ENCODE data around the gene SH3PXD2B. TPM values are rescaled to one million over a fixed set of nuclear protein-coding genes. Genes with fewer than 3 reads are reported as not detected.

The SH3PXD2B gene
- total RNA-seq: 0.16 and 0.19 TPM in 2 replicates

GRCh38 chr5:172454358-172455086, at the start of gene SH3PXD2B:
Gene SH3PXD2B, minus strand, starts transcription at chr5:172454525. Its CDS starts 173 bp downstream, at chr5:172454352.
- H3K9me3 Mint-ChIP-seq: no peaks in the 10 kb centered on the region
- H3K27me3 Mint-ChIP-seq: peaks cover 60% of the 10 kb centered on the region
- no peak within 1 kb of the TSS for H3K27ac Mint-ChIP-seq
- no peaks in the 10 kb centered on the region for H3K36me3 Mint-ChIP-seq (ENCODE audit: low read depth)
- H3K4me3 Mint-ChIP-seq: peak within 1 kb of the TSS; percentile 76
- peaks cover 4% of the 10 kb centered on the region for H3K4me1 Mint-ChIP-seq
- intact Hi-C loops (cut with micrococcal nuclease): loop anchor here (2.0 kb wide), 1 partner anchor 242 kb away; no protein-coding TSS in a partner anchor
- peak; percentile 81 for DNase-seq

GRCh38 chr5:172502969-172503368, 48.6 kb upstream of the SH3PXD2B start:
- Mint-ChIP-seq H3K27me3 (peaks cover 3% of the 10 kb centered on the region), H3K36me3 (ENCODE audit: low read depth) (no peaks in the 10 kb centered on the region), H3K9me3 (no peaks in the 10 kb centered on the region), H3K4me1 (no peaks in the 10 kb centered on the region), H3K4me3 (no peak overlapping the region), H3K27ac (no peak overlapping the region)
- intact Hi-C loops (cut with micrococcal nuclease): no loop called here
- no peak for DNase-seq

- DNase-seq: no peak
- no peaks in the 10 kb centered on the region for H3K9me3 Mint-ChIP-seq
- H3K4me1 Mint-ChIP-seq: no peaks in the 10 kb centered on the region
- H3K4me3 Mint-ChIP-seq: no peak overlapping the region
- no peak overlapping the region for H3K27ac Mint-ChIP-seq
- H3K36me3 Mint-ChIP-seq (ENCODE audit: low read depth): no peaks in the 10 kb centered on the region
- H3K27me3 Mint-ChIP-seq: peaks cover 3% of the 10 kb centered on the region
- intact Hi-C loops (cut with micrococcal nuclease): no loop called here
Observed at GRCh38 chr5:172502410-172502809, 48.1 kb upstream of the SH3PXD2B start.

GRCh38 chr5:172501708-172502320, 47.5 kb upstream of the SH3PXD2B start:
- Mint-ChIP-seq H3K9me3 (no peaks in the 10 kb centered on the region), H3K27ac (no peak overlapping the region), H3K36me3 (ENCODE audit: low read depth) (no peaks in the 10 kb centered on the region), H3K4me1 (no peaks in the 10 kb centered on the region), H3K4me3 (no peak overlapping the region), H3K27me3 (peaks cover 2% of the 10 kb centered on the region)
- no peak for DNase-seq
- intact Hi-C loops (cut with micrococcal nuclease): no loop called here

GRCh38 chr5:172499287-172499686, 45.0 kb upstream of the SH3PXD2B start:
- Mint-ChIP-seq H3K27ac (no peak overlapping the region), H3K4me1 (no peaks in the 10 kb centered on the region), H3K9me3 (no peaks in the 10 kb centered on the region), H3K36me3 (ENCODE audit: low read depth) (no peaks in the 10 kb centered on the region), H3K4me3 (no peak overlapping the region), H3K27me3 (peaks cover 11% of the 10 kb centered on the region)
- intact Hi-C loops (cut with micrococcal nuclease): no loop called here
- no peak for DNase-seq

GRCh38 chr5:172498431-172499129, 44.3 kb upstream of the SH3PXD2B start:
- intact Hi-C loops (cut with micrococcal nuclease): no loop called here
- H3K27me3 Mint-ChIP-seq: peaks cover 11% of the 10 kb centered on the region

GRCh38 chr5:172497591-172498255, 43.4 kb upstream of the SH3PXD2B start:
- H3K4me3 Mint-ChIP-seq: no peak overlapping the region
- DNase-seq: no peak
- intact Hi-C loops (cut with micrococcal nuclease): no loop called here
- peaks cover 11% of the 10 kb centered on the region for H3K27me3 Mint-ChIP-seq
- no peaks in the 10 kb centered on the region for H3K36me3 Mint-ChIP-seq (ENCODE audit: low read depth)
- H3K9me3 Mint-ChIP-seq: no peaks in the 10 kb centered on the region
- H3K27ac Mint-ChIP-seq: no peak overlapping the region
- H3K4me1 Mint-ChIP-seq: no peaks in the 10 kb centered on the region

More at GRCh38 chr5:172498431-172499129, 44.3 kb upstream of the SH3PXD2B start:
- no peak for DNase-seq
- Mint-ChIP-seq H3K4me3 (no peak overlapping the region), H3K27ac (no peak overlapping the region), H3K36me3 (ENCODE audit: low read depth) (no peaks in the 10 kb centered on the region), H3K4me1 (no peaks in the 10 kb centered on the region), H3K9me3 (no peaks in the 10 kb centered on the region)

GRCh38 chr5:172496671-172497371, 42.5 kb upstream of the SH3PXD2B start:
- intact Hi-C loops (cut with micrococcal nuclease): no loop called here
- no peak for DNase-seq

GRCh38 chr5:172494630-172495505, 40.5 kb upstream of the SH3PXD2B start:
- intact Hi-C loops (cut with micrococcal nuclease): no loop called here
- Mint-ChIP-seq H3K27ac (no peak overlapping the region), H3K36me3 (ENCODE audit: low read depth) (no peaks in the 10 kb centered on the region), H3K27me3 (peaks cover 11% of the 10 kb centered on the region), H3K4me1 (no peaks in the 10 kb centered on the region), H3K9me3 (no peaks in the 10 kb centered on the region), H3K4me3 (no peak overlapping the region)
- DNase-seq: no peak

More at GRCh38 chr5:172496671-172497371, 42.5 kb upstream of the SH3PXD2B start:
- H3K27ac Mint-ChIP-seq: no peak overlapping the region
- H3K4me3 Mint-ChIP-seq: no peak overlapping the region
- H3K27me3 Mint-ChIP-seq: peaks cover 11% of the 10 kb centered on the region
- no peaks in the 10 kb centered on the region for H3K9me3 Mint-ChIP-seq
- no peaks in the 10 kb centered on the region for H3K4me1 Mint-ChIP-seq
- no peaks in the 10 kb centered on the region for H3K36me3 Mint-ChIP-seq (ENCODE audit: low read depth)

- no peaks in the 10 kb centered on the region for H3K36me3 Mint-ChIP-seq (ENCODE audit: low read depth)
- H3K4me3 Mint-ChIP-seq: no peak overlapping the region
- H3K9me3 Mint-ChIP-seq: no peaks in the 10 kb centered on the region
- H3K27ac Mint-ChIP-seq: no peak overlapping the region
- peaks cover 11% of the 10 kb centered on the region for H3K27me3 Mint-ChIP-seq
- no peak for DNase-seq
- intact Hi-C loops (cut with micrococcal nuclease): no loop called here
- H3K4me1 Mint-ChIP-seq: no peaks in the 10 kb centered on the region
Observed at GRCh38 chr5:172493906-172494305, 39.6 kb upstream of the SH3PXD2B start.

GRCh38 chr5:172493461-172493860, 39.1 kb upstream of the SH3PXD2B start:
- Mint-ChIP-seq H3K4me1 (no peaks in the 10 kb centered on the region), H3K9me3 (no peaks in the 10 kb centered on the region), H3K36me3 (ENCODE audit: low read depth) (no peaks in the 10 kb centered on the region), H3K27me3 (peaks cover 11% of the 10 kb centered on the region), H3K4me3 (no peak overlapping the region), H3K27ac (no peak overlapping the region)
- intact Hi-C loops (cut with micrococcal nuclease): no loop called here
- DNase-seq: no peak

GRCh38 chr5:172493002-172493401, 38.7 kb upstream of the SH3PXD2B start:
- intact Hi-C loops (cut with micrococcal nuclease): no loop called here
- no peak for DNase-seq
- no peaks in the 10 kb centered on the region for H3K9me3 Mint-ChIP-seq
- H3K4me1 Mint-ChIP-seq: no peaks in the 10 kb centered on the region
- no peak overlapping the region for H3K27ac Mint-ChIP-seq
- peaks cover 11% of the 10 kb centered on the region for H3K27me3 Mint-ChIP-seq
- no peaks in the 10 kb centered on the region for H3K36me3 Mint-ChIP-seq (ENCODE audit: low read depth)
- no peak overlapping the region for H3K4me3 Mint-ChIP-seq
